ENCODE data around the gene LGALS7. TPM values are rescaled to one million over a fixed set of nuclear protein-coding genes. Genes with fewer than 3 reads are reported as not detected.

The LGALS7 gene
- total and polyA plus RNA-seq, 2 donors: 1.4 TPM; not detected in 1

Small RNA genes within 50 kb of the gene (small RNA-seq; reads per million reads assigned to genes)
- not detected for gene RNU6-140P

Other genes with a start within 250 kb of the LGALS7 start
- gene MAP4K1, start 155.6 kb downstream of the LGALS7 start, total RNA-seq: 2.2 TPM
- gene MAP4K1, start 155.6 kb downstream of the LGALS7 start, polyA plus RNA-seq: 1.9 TPM
- 92.4 TPM for gene EIF3K, start 154.3 kb downstream of the LGALS7 start, total RNA-seq
- gene EIF3K, start 154.3 kb downstream of the LGALS7 start, polyA plus RNA-seq: 373 TPM
- gene ACTN4, start 125.9 kb downstream of the LGALS7 start, total RNA-seq: 140 TPM
- gene ACTN4, start 125.9 kb downstream of the LGALS7 start, polyA plus RNA-seq: 304 TPM
- gene CAPN12, start 29.0 kb downstream of the LGALS7 start, total RNA-seq: 1.4 TPM
- gene CAPN12, start 29.0 kb downstream of the LGALS7 start, polyA plus RNA-seq: 3.2 TPM
- 1.2 TPM for gene LGALS7B, start 15.7 kb upstream of the LGALS7 start, total RNA-seq
- gene LGALS7B, start 15.7 kb upstream of the LGALS7 start, polyA plus RNA-seq: not detected
- 1.7 TPM for gene LGALS4, start 39.4 kb upstream of the LGALS7 start, total RNA-seq
- gene LGALS4, start 39.4 kb upstream of the LGALS7 start, polyA plus RNA-seq: 2.2 TPM
- 27.2 TPM for gene ECH1, start 58.3 kb upstream of the LGALS7 start, total RNA-seq
- gene ECH1, start 58.3 kb upstream of the LGALS7 start, polyA plus RNA-seq: 267 TPM
- 193 TPM for gene HNRNPL, start 76.5 kb upstream of the LGALS7 start, total RNA-seq
- 184 TPM for gene HNRNPL, start 76.5 kb upstream of the LGALS7 start, polyA plus RNA-seq
- gene RINL, start 104.8 kb upstream of the LGALS7 start, total RNA-seq: 3.3 TPM
- 6.7 TPM for gene RINL, start 104.8 kb upstream of the LGALS7 start, polyA plus RNA-seq
- 39.8 TPM for gene SIRT2, start 126.1 kb upstream of the LGALS7 start, total RNA-seq
- gene SIRT2, start 126.1 kb upstream of the LGALS7 start, polyA plus RNA-seq: 67.6 TPM
- gene NFKBIB, start 126.5 kb upstream of the LGALS7 start, total RNA-seq: 3.4 TPM
- 39.1 TPM for gene NFKBIB, start 126.5 kb upstream of the LGALS7 start, polyA plus RNA-seq
- not detected for gene CCER2, start 138.7 kb upstream of the LGALS7 start, total RNA-seq
- gene CCER2, start 138.7 kb upstream of the LGALS7 start, polyA plus RNA-seq: 0.48 TPM
- 7.1 TPM for gene SARS2, start 157.2 kb upstream of the LGALS7 start, total RNA-seq
- 19.3 TPM for gene SARS2, start 157.2 kb upstream of the LGALS7 start, polyA plus RNA-seq
- 14.7 TPM for gene MRPS12, start 157.4 kb upstream of the LGALS7 start, total RNA-seq
- gene MRPS12, start 157.4 kb upstream of the LGALS7 start, polyA plus RNA-seq: 42.5 TPM
- gene FBXO17, start 202.2 kb upstream of the LGALS7 start, total RNA-seq: 19.6 TPM
- gene FBXO17, start 202.2 kb upstream of the LGALS7 start, polyA plus RNA-seq: 34.7 TPM